Neural progenitor cell (in vitro differentiated cells): ENCODE results near the gene CEP170B.

Experiments
- EZH2 ChIP-seq: fragments of 200-600 bp; sonication (generic); IDR thresholded peaks from 2 replicates; pipeline ENCODE4 v1.6.1; 2017; ENCODE audit warnings: antibody characterized with exemption, mild to moderate bottlenecking, moderate library complexity
- EZH2phosphoT487 ChIP-seq: fragments of 200-600 bp; sonication (generic); IDR thresholded peaks from 2 replicates; pipeline ENCODE4 v1.6.1; 2017; ENCODE audit warnings: antibody characterized with exemption
- TF ChIP-seq, protein P1 (sequence below): fragments of 200-600 bp; sonication (generic); IDR thresholded peaks from 2 replicates; pipeline ENCODE4 v1.5.1; 2017; ENCODE audit warnings: antibody characterized with exemption, mild to moderate bottlenecking

DNA sequence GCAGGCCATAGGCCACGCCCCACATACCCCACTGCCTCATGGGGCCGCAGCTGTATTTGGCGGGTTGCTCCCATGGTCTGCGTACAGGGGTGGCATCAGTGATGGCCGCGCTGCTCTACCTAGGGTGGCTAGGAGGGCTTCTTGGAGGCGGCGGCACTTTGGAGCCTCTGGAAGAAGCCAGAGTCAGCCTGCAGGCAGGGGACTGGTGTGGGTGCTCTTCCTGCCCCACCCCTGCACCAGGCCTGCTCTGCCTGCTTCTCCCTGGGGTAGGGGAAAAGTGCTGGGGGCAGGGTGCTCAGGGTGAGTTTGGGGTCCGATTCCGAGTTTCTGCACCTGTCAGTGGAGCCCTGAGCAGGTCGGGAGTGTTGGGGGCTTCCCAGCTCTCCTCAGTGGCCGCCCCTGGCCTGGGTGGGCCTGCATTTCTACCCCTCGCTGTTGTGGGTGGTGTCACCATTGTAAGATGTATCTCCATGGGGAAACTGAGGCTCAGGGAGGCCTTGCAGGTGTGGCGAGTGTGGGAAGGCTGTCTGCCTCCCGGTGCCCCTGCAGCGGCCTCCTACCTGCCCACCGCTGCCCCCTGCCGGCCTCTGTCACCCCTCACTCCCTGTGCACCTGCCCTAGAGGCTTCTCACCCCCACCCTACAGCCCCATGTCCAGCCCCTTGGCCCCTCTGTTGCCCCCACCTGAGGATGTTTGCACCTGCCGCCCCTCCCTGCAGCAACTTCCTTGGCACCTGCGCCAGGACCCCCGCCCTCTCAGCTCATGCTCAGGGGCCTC is 5.5 kb downstream of the CEP170B start:
- TF ChIP-seq, protein P1, sequence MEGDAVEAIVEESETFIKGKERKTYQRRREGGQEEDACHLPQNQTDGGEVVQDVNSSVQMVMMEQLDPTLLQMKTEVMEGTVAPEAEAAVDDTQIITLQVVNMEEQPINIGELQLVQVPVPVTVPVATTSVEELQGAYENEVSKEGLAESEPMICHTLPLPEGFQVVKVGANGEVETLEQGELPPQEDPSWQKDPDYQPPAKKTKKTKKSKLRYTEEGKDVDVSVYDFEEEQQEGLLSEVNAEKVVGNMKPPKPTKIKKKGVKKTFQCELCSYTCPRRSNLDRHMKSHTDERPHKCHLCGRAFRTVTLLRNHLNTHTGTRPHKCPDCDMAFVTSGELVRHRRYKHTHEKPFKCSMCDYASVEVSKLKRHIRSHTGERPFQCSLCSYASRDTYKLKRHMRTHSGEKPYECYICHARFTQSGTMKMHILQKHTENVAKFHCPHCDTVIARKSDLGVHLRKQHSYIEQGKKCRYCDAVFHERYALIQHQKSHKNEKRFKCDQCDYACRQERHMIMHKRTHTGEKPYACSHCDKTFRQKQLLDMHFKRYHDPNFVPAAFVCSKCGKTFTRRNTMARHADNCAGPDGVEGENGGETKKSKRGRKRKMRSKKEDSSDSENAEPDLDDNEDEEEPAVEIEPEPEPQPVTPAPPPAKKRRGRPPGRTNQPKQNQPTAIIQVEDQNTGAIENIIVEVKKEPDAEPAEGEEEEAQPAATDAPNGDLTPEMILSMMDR: peak; percentile 55
- TF ChIP-seq EZH2 (no peak), EZH2phosphoT487 (no peak)
